Epidermal melanocyte (primary cell): ENCODE measurements around the gene CPT2.

Experiments used
- DNase-seq: peaks from one replicate; pipeline ENCODE4 v3.0.0; 2011; ENCODE audit warnings: low spot score; ENCODE audit not compliant: insufficient read length

Gene CPT2

DNA sequence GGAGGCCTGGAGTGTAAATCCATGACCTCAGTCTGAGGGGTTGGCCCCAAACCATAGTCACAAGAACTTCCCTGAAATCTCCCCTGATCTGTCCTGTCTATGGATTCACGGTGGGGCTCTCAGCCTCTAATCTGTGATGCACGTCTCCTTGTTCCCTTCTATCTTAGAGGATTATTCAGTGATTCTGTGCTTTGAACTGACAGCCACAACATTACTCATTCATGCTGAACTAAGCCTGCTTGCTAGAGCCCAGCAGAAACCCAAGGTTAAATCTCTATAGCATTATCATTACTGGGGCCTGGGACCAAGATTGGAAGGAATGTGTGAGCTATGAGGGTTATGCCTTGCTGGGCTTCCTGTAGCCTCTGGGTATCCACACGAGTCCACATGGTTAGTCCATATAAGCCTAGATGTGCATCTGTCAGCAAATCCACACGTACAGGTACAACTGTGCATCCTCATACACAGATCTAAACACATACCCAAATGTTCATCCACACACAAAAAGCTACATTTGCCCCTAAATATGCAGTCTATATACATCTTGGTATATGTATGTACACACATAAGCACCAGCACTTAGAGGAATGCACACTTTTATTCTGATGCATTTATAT is 64.1 kb downstream of the CPT2 start:
- no peak for DNase-seq

DNA sequence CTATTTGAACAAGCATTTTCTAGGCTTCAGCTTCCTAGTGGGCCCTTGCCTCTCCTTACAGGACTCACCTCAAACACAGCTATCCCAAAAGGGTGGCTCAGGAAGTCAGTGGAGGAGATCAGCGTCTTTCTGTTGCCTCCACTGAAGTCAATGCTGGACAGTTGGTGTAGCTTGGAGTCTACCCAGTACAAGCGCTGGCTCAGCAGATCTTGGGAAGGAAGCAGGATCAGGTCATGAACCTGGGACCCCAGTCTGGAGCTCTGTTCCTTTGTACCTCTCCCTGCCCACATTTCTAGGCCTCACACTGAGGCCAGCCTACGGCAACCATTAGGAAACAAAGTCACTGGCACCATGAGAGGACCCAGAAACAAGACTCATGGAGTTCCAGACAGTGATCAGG is 65.4 kb downstream of the CPT2 start:
- DNase-seq, result no peak
